RKO (cell line): ENCODE measurements around the gene FGF3.
"Not testable (repeated sequence)": the region's sequence is repeated elsewhere in the genome, so short reads cannot be mapped to it uniquely, and the experiment has no call there.

Experiments
- DNase-seq: peaks from one replicate; pipeline ENCODE4 v3.0.0-alpha.2; 2016; ENCODE audit warnings: low spot score

Gene FGF3

GRCh38 chr11:69770540-69770939 lies 48.7 kb downstream of the FGF3 start:
- no peak for DNase-seq

DNA sequence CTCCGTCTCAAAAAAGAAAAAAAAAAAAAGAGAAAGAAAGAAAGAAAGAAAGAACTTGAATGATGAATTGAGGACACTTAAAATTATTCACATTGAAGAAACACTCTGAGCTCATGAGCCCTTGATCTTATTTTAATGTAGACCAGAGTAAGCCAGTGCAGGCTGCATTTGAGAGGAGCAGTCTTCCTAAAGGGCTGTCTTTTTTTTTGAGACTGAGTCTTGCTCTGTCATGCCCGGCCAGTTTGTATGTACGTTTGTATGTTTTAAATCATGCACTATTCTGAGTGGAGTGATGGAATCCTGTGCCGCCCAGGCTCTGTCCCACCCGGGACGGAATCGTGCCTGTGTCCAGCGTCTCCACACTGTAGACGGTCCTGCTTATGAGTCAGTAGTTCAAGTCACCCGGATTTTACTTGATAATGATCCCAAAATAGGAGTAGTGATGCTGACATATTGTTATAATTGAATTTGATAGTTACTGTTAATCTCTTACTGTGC lies 53.7 kb downstream of the FGF3 start:
- DNase-seq, result no peak

- DNase-seq, result not testable (repeated sequence)
Measured at GRCh38 chr11:69764918-69765317, 54.3 kb downstream of the FGF3 start.

GRCh38 chr11:69760319-69760718 lies 58.9 kb downstream of the FGF3 start:
- no peak for DNase-seq
